Body of pancreas (tissue), 4 donors: Measurements from ENCODE around the gene B3GNT9.

ENCODE experiments used
- CTCF ChIP-seq, 7 experiments: fragments of 450-650 bp in 4 of 7; fragments of 200-600 bp in 3 of 7; sonication (generic) in 3 of 7; IDR thresholded peaks; one replicate each; pipeline ENCODE4 v1.5.1; 2016 to 2019; ENCODE audit warnings: antibody characterized with exemption in 7 of 7
- POLR2A ChIP-seq, 3 donors: fragments of 450-650 bp; IDR thresholded peaks; one replicate each; pipeline ENCODE4 v1.6.1; 2016; ENCODE audit warnings: antibody characterized with exemption in 3 of 3, mild to moderate bottlenecking in 2 of 3

- TF ChIP-seq CTCF (IDR thresholded peaks at IDR 0.05) (peak in 5 of 7 experiments; percentile 14 to 27 (median 22)), POLR2A (IDR thresholded peaks at IDR 0.05) (no peak)
Measured at GRCh38 chr16:67169642-67170167, 18.9 kb upstream of the B3GNT9 start.
